CD4-positive, CD25-positive, alpha-beta regulatory T cell (primary cell): ENCODE data around the gene CIB2. TPM values are rescaled to one million over a fixed set of nuclear protein-coding genes. Genes with fewer than 3 reads are reported as not detected.

Experiments used
- ATAC-seq, 2 donors: fragments of 150-1000 bp; cut with Tn5 transposase; one replicate each; pipeline ENCODE4 v1.10.0; 2021; ENCODE audit warnings: low read depth in 2 of 2, moderate number of reproducible peaks in 2 of 2, moderate library complexity in 1 of 2
- DNase-seq, 3 donors: peaks; one replicate each; pipeline versions ENCODE4 v3.0.0 to v3.0.0-alpha.2; 2012 to 2022; ENCODE audit warnings: mixed read lengths in 1 of 3
- H3K27ac ChIP-seq: one replicate; pipeline ENCODE4 v1.7.0; 2013; ENCODE audit warnings: mild to moderate bottlenecking, low read length; ENCODE audit not compliant: insufficient read depth, poor library complexity, severe bottlenecking
- H3K27me3 ChIP-seq: one replicate; pipeline ENCODE4 v1.7.0; 2013; ENCODE audit warnings: low read length; ENCODE audit not compliant: control insufficient read depth, insufficient read depth
- H3K36me3 ChIP-seq: one replicate; pipeline ENCODE4 v1.7.0; 2013; ENCODE audit warnings: mild to moderate bottlenecking, low read length, moderate library complexity; ENCODE audit not compliant: control insufficient read depth, insufficient read depth
- H3K4me1 ChIP-seq: 2 replicates; pipeline ENCODE4 v1.7.0; 2013; ENCODE audit warnings: mild to moderate bottlenecking, low read length; ENCODE audit not compliant: insufficient read depth, control insufficient read depth, poor library complexity, severe bottlenecking
- H3K4me3 ChIP-seq: one replicate; pipeline ENCODE4 v1.7.0; 2013; ENCODE audit warnings: low read depth, mild to moderate bottlenecking, low read length, moderate library complexity
- H3K9me3 ChIP-seq, 2 experiments: 1 replicate in 1 of 2; 2 replicates in 1 of 2; pipeline ENCODE4 v1.7.0; 2013; ENCODE audit warnings: low read length in 2 of 2, mild to moderate bottlenecking in 1 of 2, moderate library complexity in 1 of 2; ENCODE audit not compliant: control insufficient read depth in 2 of 2
- H3K27ac Mint-ChIP-seq, 3 donors: one replicate each; pipeline ENCODE4 v1.8.0; 2020 to 2022; ENCODE audit warnings: mild to moderate bottlenecking in 3 of 3, mixed read lengths in 3 of 3, moderate library complexity in 2 of 3
- H3K27me3 Mint-ChIP-seq: one replicate; pipeline ENCODE4 v1.8.0; 2022; ENCODE audit warnings: mild to moderate bottlenecking, mixed read lengths
- H3K36me3 Mint-ChIP-seq: one replicate; pipeline ENCODE4 v1.8.0; 2020; ENCODE audit warnings: mixed read lengths
- H3K4me1 Mint-ChIP-seq, 4 donors: one replicate each; pipeline ENCODE4 v1.8.0; 2020 to 2022; ENCODE audit warnings: mixed read lengths in 4 of 4, mild to moderate bottlenecking in 1 of 4
- H3K4me3 Mint-ChIP-seq, 4 donors: one replicate each; pipeline ENCODE4 v1.8.0; 2020 to 2022; ENCODE audit warnings: mild to moderate bottlenecking in 4 of 4, mixed read lengths in 4 of 4, moderate library complexity in 3 of 4
- H3K9me3 Mint-ChIP-seq, 7 donors: one replicate each; pipeline ENCODE4 v1.8.0; 2020 to 2022; ENCODE audit warnings: mixed read lengths in 7 of 7, mild to moderate bottlenecking in 3 of 7, moderate library complexity in 2 of 7
- polyA plus RNA-seq, 4 donors: library from polyadenylated mRNA; unstranded; fragments of 300-500 nt; fragmentation: Illumina TruSeq; gene quantifications; one replicate each; pipeline ENCODE4 v1.2.3, GENCODE V29; 2021
- total RNA-seq: library from RNA; stranded (reverse); gene quantifications from one replicate; pipeline ENCODE4 v1.2.3, GENCODE V29; 2022

CIB2 gene
- total and polyA plus RNA-seq, 5 donors from 2014 or later = 0.94 to 2.7 (median 1.6) TPM

GRCh38 chr15:78059110-78059839, 72.0 kb downstream of the CIB2 start:
- DNase-seq (no peak), ATAC-seq (no peak)
- H3K9me3 Mint-ChIP-seq = no peaks in the 10 kb centered on the region
- H3K27ac ChIP-seq = peak overlapping the region; percentile 58
- no peaks in the 10 kb centered on the region for H3K27me3 Mint-ChIP-seq
- no peaks in the 10 kb centered on the region for H3K9me3 ChIP-seq
- peak overlapping the region; percentile 86 to 97 (median 93) for H3K27ac Mint-ChIP-seq
- no peaks in the 10 kb centered on the region for H3K27me3 ChIP-seq
- H3K4me1 ChIP-seq = peaks cover 88% of the 10 kb centered on the region
- H3K4me3 ChIP-seq = no peak overlapping the region
- H3K4me3 Mint-ChIP-seq = peak overlapping the region; percentile 30 to 63 (median 44)
- H3K36me3 ChIP-seq = no peaks in the 10 kb centered on the region
- H3K4me1 Mint-ChIP-seq = peaks cover 38 to 66% (median 63%) of the 10 kb centered on the region in 4 donors
- peaks cover 4% of the 10 kb centered on the region for H3K36me3 Mint-ChIP-seq

DNA sequence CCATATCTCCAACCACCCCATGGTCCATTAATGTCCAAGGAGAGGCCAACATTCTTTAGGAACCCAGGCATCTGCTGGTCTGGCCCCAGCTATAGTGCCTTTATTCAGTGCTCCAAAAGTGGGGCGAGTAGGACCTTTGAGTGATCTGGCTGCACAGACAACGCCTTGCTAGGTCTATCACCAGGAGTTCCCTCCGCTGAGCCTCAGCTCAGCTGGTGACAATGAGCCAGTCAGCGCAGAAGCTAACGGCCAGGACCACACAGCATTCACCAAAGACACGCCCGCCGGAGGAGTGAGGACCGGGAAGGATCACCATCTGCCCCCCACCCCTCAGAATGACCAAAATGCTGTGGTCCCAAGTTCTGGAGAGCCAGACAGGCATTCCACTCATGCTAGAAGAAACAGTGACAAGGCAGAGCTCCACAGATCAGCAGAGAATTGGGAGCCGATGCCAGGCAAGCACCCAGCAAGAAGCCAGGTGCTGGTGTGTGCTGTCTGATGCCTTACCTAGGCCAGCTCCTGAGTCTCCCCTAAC, 72.8 kb downstream of the CIB2 start:
- Histone ChIP-seq H3K9me3 (no peaks in the 10 kb centered on the region), H3K27ac (peak overlapping the region; percentile 84), H3K27me3 (no peaks in the 10 kb centered on the region), H3K36me3 (peaks cover 4% of the 10 kb centered on the region), H3K4me1 (peaks cover 89% of the 10 kb centered on the region), H3K4me3 (no peak overlapping the region)
- DNase-seq (no peak), ATAC-seq (no peak)
- H3K36me3 Mint-ChIP-seq = peaks cover 9% of the 10 kb centered on the region
- H3K4me1 Mint-ChIP-seq = peaks cover 38 to 74% (median 69%) of the 10 kb centered on the region in 4 donors
- H3K27me3 Mint-ChIP-seq = no peaks in the 10 kb centered on the region
- peak overlapping the region in 3 of 4 donors; percentile 54 to 83 (median 63) for H3K4me3 Mint-ChIP-seq
- no peaks in the 10 kb centered on the region for H3K9me3 Mint-ChIP-seq
- H3K27ac Mint-ChIP-seq = peak overlapping the region; percentile 86 to 97 (median 93)

DNA sequence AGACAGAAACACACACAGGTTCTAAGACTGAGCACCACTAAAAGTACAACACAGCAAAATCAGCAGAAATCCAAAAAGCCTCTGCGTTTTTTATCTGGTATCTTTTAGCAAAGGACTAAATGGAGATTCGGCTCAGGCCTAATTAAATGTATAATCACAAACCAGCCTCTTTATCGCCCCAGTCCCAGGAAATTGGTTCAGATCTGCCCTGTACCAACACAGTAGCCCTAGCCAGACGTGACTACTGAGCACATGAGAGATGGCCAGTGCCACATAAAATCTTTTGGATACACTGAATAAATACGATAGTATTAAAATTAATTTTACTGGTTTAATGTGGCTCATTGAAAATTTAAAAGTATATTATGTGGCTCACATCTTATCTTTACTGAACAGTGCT, 73.4 kb downstream of the CIB2 start:
- Histone ChIP-seq H3K36me3 (peaks cover 11% of the 10 kb centered on the region), H3K9me3 (no peaks in the 10 kb centered on the region), H3K4me1 (peaks cover 88% of the 10 kb centered on the region), H3K27ac (peak overlapping the region; percentile 84), H3K27me3 (no peaks in the 10 kb centered on the region), H3K4me3 (no peak overlapping the region)
- ATAC-seq = no peak
- peaks cover 33 to 80% (median 72%) of the 10 kb centered on the region in 4 donors for H3K4me1 Mint-ChIP-seq
- peak overlapping the region in 2 of 4 donors; percentile 36 to 54 for H3K4me3 Mint-ChIP-seq
- no peaks in the 10 kb centered on the region for H3K27me3 Mint-ChIP-seq
- DNase-seq = no peak
- H3K36me3 Mint-ChIP-seq = peaks cover 13% of the 10 kb centered on the region
- H3K9me3 Mint-ChIP-seq = no peaks in the 10 kb centered on the region
- H3K27ac Mint-ChIP-seq = peak overlapping the region; percentile 52 to 97 (median 86)

- Histone ChIP-seq H3K27ac (peak overlapping the region; percentile 84), H3K27me3 (no peaks in the 10 kb centered on the region), H3K4me1 (peaks cover 88% of the 10 kb centered on the region), H3K36me3 (peaks cover 17% of the 10 kb centered on the region), H3K4me3 (peak overlapping the region; percentile 23), H3K9me3 (no peaks in the 10 kb centered on the region)
- Mint-ChIP-seq H3K27ac (peak overlapping the region; percentile 86 to 97 (median 95)), H3K27me3 (no peaks in the 10 kb centered on the region), H3K4me1 (peaks cover 36 to 90% (median 77%) of the 10 kb centered on the region in 4 donors), H3K4me3 (peak overlapping the region; percentile 71 to 89 (median 76)), H3K36me3 (peaks cover 20% of the 10 kb centered on the region), H3K9me3 (no peaks in the 10 kb centered on the region)
- ATAC-seq (peak; percentile 64 to 73), DNase-seq (peak in 1 of 3 donors; percentile 59)
These were observed 74.5 kb downstream of the CIB2 start for GRCh38 chr15:78056714-78057269.

DNA sequence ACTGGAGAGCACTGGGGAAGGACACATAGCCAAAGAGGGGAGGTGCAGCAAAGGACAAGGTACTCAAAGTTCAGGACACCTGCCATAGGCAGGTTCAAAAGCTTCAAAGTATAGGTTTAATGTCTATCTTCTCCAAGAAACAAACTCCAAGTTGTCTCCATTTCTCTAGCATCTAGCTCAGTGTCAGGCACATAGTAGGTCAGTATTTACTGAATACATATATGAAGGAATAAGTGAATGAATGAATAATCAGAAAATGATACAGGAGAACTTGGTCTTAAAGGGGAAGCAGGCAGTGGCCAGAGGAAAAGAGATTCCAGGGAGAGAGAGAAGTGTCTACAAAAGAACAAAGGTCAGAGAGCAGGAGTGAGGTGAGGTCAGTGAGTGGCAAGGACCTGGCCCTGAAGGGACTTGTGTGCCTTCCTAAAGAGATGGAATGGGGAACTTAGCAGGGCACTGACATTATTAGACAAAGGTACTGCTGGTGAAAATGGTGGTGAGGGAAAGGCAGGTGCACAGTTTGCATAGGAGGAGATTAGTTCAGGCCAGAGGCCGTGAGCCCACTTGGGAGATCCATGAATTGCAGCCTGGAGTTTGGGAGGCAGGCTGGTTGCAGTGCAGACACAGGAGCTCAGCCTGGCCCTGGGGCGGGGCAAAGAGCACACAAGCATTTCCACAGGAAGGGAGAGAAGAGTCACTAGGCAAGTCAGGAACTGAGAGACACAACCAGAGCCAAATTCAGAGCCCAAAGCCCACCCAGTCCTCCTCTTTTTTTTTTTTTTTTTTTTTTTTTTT, 75.1 kb downstream of the CIB2 start:
- Histone ChIP-seq H3K27ac (peak overlapping the region; percentile 84), H3K9me3 (no peaks in the 10 kb centered on the region), H3K4me1 (peaks cover 92% of the 10 kb centered on the region), H3K4me3 (peak overlapping the region; percentile 23), H3K27me3 (no peaks in the 10 kb centered on the region), H3K36me3 (peaks cover 17% of the 10 kb centered on the region)
- Mint-ChIP-seq H3K4me1 (peaks cover 41 to 95% (median 83%) of the 10 kb centered on the region in 4 donors), H3K27me3 (no peaks in the 10 kb centered on the region), H3K4me3 (peak overlapping the region; percentile 71 to 89 (median 76)), H3K36me3 (peaks cover 20% of the 10 kb centered on the region), H3K9me3 (no peaks in the 10 kb centered on the region), H3K27ac (peak overlapping the region; percentile 86 to 97 (median 97))
- ATAC-seq (peak; percentile 19 to 44), DNase-seq (no peak)

GRCh38 chr15:78054966-78055365, 76.3 kb downstream of the CIB2 start:
- peaks cover 17% of the 10 kb centered on the region for H3K36me3 ChIP-seq
- DNase-seq = no peak
- peak overlapping the region; percentile 23 for H3K4me3 ChIP-seq
- peak overlapping the region; percentile 84 for H3K27ac ChIP-seq
- H3K36me3 Mint-ChIP-seq = peaks cover 20% of the 10 kb centered on the region
- H3K4me3 Mint-ChIP-seq = peak overlapping the region; percentile 7 to 89 (median 74)
- H3K9me3 Mint-ChIP-seq = no peaks in the 10 kb centered on the region
- H3K27ac Mint-ChIP-seq = peak overlapping the region; percentile 81 to 97 (median 86)
- ATAC-seq = no peak
- H3K4me1 ChIP-seq = peaks cover 98% of the 10 kb centered on the region
- peaks cover 51 to 100% (median 90%) of the 10 kb centered on the region in 4 donors for H3K4me1 Mint-ChIP-seq
- no peaks in the 10 kb centered on the region for H3K27me3 Mint-ChIP-seq
- H3K9me3 ChIP-seq = no peaks in the 10 kb centered on the region
- no peaks in the 10 kb centered on the region for H3K27me3 ChIP-seq
